ENCODE measurements around the gene UQCR10. TPM values are rescaled to one million over a fixed set of nuclear protein-coding genes. Genes with fewer than 3 reads are reported as not detected.

The UQCR10 gene
- total RNA-seq (2014; rRNA removed; shearing (Covaris generic)): 78.0 and 91.3 TPM in 2 replicates
- polyA plus RNA-seq (2016; fragmentation: Nextera tagmentation; extraction: Ambion mirVana): 535 and 550 TPM in 2 replicates
- long read RNA-seq, transcript UQCR10-201 (2 exons, 916 nt): major isoform, 220 of 248 reads
- long read RNA-seq, transcript UQCR10-202 (2 exons, 584 nt): minor isoform, 25 of 248 reads
- long read RNA-seq, partial matches to known transcripts: 0 of 248 reads
- long read RNA-seq, other reads (novel, unspliced or antisense): 3 of 248 reads

- Histone ChIP-seq H3K4me1 (ENCODE audit: insufficient read depth) (peaks cover 11% of the 10 kb centered on the region), H3K36me3 (ENCODE audit: insufficient read depth) (no peaks in the 10 kb centered on the region), H3K27me3 (ENCODE audit: insufficient read depth) (no peaks in the 10 kb centered on the region), H3F3A (replicated peaks; ENCODE audit: low read depth) (peaks cover 4% of the 10 kb centered on the region; the same call in 1 of the 2 replicates), H3K79me2 (replicated peaks; ENCODE audit: insufficient read depth) (peaks cover 24% of the 10 kb centered on the region), H3K9me2 (ENCODE audit: insufficient read depth) (no peaks in the 10 kb centered on the region), H3K4me2 (peak within 1 kb of the TSS; percentile 99), H4K20me1 (replicated peaks; ENCODE audit: insufficient read depth) (peaks cover 3% of the 10 kb centered on the region), H2AFZ (peak within 1 kb of the TSS; percentile 98), H3K27ac (ENCODE audit: low read depth) (peak within 1 kb of the TSS; percentile 79), H3K4me3 (peak within 1 kb of the TSS; percentile 82)
- peaks cover 28% of the 10 kb centered on the region for H3K36me3 Mint-ChIP-seq (ENCODE audit: low read depth)
- no peaks in the 10 kb centered on the region for H3K9me3 Mint-ChIP-seq
- peaks cover 15% of the 10 kb centered on the region for H3K4me1 Mint-ChIP-seq
- peak within 1 kb of the TSS; percentile 99 for H3K27ac Mint-ChIP-seq
- H3K27me3 Mint-ChIP-seq (ENCODE audit: insufficient read depth, low read depth, poor library complexity): peaks cover 13% of the 10 kb centered on the region
- peak within 1 kb of the TSS; percentile 100 for H3K4me3 Mint-ChIP-seq
- ATAC-seq (peak; percentile 78), DNase-seq (ENCODE audit: low spot score) (peak; percentile 95)
- TF ChIP-seq ZNF114 (CRISPR knock-in tag; IDR thresholded peaks at IDR 0.05) (no peak), ETS1 (IDR thresholded peaks at IDR 0.05) (peak; percentile 80), POLR2AphosphoS5 (IDR thresholded peaks at IDR 0.05; ENCODE audit: low read depth) (peak; percentile 80)
Observed at GRCh38 chr22:29767171-29768051, at the start of gene UQCR10. UQCR10 (plus strand) TSS chr22:29767369; CDS start chr22:29767399, 30 bp downstream.

GRCh38 chr22:29717789-29718188 is 49.4 kb upstream of the UQCR10 start:
- Histone ChIP-seq H3F3A (replicated peaks; ENCODE audit: low read depth) (0 out of 2 replicates have a peak, but pooled peaks cover 3% of the 10 kb centered on the region), H4K20me1 (replicated peaks; ENCODE audit: insufficient read depth) (no peaks in the 10 kb centered on the region), H3K27me3 (ENCODE audit: insufficient read depth) (peaks cover 54% of the 10 kb centered on the region), H3K4me3 (no peak overlapping the region), H2AFZ (no peak overlapping the region), H3K79me2 (replicated peaks; ENCODE audit: insufficient read depth) (no peaks in the 10 kb centered on the region), H3K9me2 (ENCODE audit: insufficient read depth) (no peaks in the 10 kb centered on the region), H3K4me1 (ENCODE audit: insufficient read depth) (no peaks in the 10 kb centered on the region; the same call in 1 of the 2 replicates), H3K27ac (ENCODE audit: low read depth) (no peak overlapping the region), H3K36me3 (ENCODE audit: insufficient read depth) (no peaks in the 10 kb centered on the region), H3K4me2 (no peak overlapping the region)
- Mint-ChIP-seq H3K36me3 (ENCODE audit: low read depth) (no peaks in the 10 kb centered on the region), H3K27me3 (ENCODE audit: insufficient read depth, low read depth, poor library complexity) (peaks cover 43% of the 10 kb centered on the region), H3K9me3 (no peaks in the 10 kb centered on the region), H3K27ac (no peak overlapping the region), H3K4me1 (peaks cover 13% of the 10 kb centered on the region; the same call in 2 of the 3 replicates), H3K4me3 (no peak overlapping the region)
- ATAC-seq (no peak), DNase-seq (ENCODE audit: low spot score) (no peak)
- TF ChIP-seq NANOG (IDR thresholded peaks at IDR 0.05; ENCODE audit: borderline replicate concordance) (no peak), ETS1 (IDR thresholded peaks at IDR 0.05) (no peak), STAT1 (IDR thresholded peaks at IDR 0.05; ENCODE audit: unreplicated experiment) (no peak), EZH2 (IDR thresholded peaks at IDR 0.05; ENCODE audit: low read depth, unreplicated experiment) (no peak), ZNF462 (CRISPR knock-in tag; IDR thresholded peaks at IDR 0.05) (no peak), ZNF114 (CRISPR knock-in tag; IDR thresholded peaks at IDR 0.05) (no peak), POLR2AphosphoS5 (IDR thresholded peaks at IDR 0.05; ENCODE audit: low read depth) (no peak)
- TF ChIP-seq, protein P1, sequence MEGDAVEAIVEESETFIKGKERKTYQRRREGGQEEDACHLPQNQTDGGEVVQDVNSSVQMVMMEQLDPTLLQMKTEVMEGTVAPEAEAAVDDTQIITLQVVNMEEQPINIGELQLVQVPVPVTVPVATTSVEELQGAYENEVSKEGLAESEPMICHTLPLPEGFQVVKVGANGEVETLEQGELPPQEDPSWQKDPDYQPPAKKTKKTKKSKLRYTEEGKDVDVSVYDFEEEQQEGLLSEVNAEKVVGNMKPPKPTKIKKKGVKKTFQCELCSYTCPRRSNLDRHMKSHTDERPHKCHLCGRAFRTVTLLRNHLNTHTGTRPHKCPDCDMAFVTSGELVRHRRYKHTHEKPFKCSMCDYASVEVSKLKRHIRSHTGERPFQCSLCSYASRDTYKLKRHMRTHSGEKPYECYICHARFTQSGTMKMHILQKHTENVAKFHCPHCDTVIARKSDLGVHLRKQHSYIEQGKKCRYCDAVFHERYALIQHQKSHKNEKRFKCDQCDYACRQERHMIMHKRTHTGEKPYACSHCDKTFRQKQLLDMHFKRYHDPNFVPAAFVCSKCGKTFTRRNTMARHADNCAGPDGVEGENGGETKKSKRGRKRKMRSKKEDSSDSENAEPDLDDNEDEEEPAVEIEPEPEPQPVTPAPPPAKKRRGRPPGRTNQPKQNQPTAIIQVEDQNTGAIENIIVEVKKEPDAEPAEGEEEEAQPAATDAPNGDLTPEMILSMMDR (conservative IDR thresholded peaks at IDR 0.05; ENCODE audit: low read depth in 2 of 2): no peak
